GOT3 (cell line): ENCODE results near the gene NPSR1.
"Not testable (repeated sequence)": the region's sequence is repeated elsewhere in the genome, so short reads cannot be mapped to it uniquely, and the experiment has no call there.

Source experiments
- DNase-seq: peaks from one replicate; lab custom pipeline; 2025; ENCODE audit warnings: mixed read lengths; lab: John Stamatoyannopoulos, UW

Gene NPSR1

DNA sequence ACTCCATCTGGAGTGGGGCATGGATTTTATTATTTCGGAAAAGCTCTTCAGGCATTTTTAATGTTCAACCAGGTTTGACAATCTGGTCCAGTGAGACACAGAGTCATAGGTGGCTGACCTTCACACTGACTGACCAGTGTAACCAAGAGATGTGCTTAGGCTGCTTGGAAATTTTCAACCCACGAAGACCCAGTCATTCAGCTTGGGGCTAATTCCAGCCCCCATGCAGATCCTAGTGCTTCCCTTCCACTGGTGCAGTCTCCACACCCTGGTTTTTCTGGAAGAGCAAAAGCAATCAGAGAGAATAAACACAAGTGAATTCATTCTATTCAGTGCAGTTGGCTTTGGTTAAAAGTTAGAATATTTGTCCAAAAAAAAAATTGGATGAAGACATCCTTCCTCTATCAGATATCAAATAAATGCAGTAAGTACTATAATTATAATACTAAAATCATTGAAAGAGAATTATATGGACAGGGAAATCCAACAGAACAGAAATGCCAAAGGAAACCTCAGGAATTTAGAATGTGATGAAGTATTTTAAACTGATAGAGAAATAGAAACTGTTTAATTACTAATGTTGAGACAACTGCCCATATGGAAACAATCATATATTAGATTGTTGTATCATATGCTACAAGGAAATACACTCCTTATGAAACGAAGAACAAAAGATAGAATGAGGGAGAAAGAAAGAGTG, 178.0 kb downstream of the NPSR1 start:
- no peak for DNase-seq

- DNase-seq, result no peak
Observed at GRCh38 chr7:34837316-34837715, 179.3 kb downstream of the NPSR1 start.

- no peak for DNase-seq
Observed at GRCh38 chr7:34837801-34838201, 179.8 kb downstream of the NPSR1 start.

DNA sequence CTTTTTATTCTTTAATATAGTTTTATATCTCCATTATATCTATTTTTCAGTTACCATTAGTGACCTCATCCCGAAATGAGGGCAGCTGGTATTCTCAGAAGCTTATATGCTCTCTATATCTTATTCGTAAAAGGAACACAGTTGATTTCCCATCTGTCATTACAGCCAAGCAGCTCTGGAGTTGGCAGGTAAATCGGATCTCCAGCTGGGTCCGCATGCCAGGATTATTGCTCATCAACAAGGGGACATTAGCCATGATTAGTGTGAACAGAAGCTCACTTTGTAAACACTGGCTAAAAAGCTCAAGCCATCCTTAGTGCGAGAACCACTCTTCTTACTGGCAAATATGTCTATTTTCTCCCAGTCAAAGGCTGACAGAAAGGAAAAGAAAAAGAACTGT, 180.3 kb downstream of the NPSR1 start:
- DNase-seq, result no peak

GRCh38 chr7:34839645-34840044, 181.6 kb downstream of the NPSR1 start:
- no peak for DNase-seq

DNA sequence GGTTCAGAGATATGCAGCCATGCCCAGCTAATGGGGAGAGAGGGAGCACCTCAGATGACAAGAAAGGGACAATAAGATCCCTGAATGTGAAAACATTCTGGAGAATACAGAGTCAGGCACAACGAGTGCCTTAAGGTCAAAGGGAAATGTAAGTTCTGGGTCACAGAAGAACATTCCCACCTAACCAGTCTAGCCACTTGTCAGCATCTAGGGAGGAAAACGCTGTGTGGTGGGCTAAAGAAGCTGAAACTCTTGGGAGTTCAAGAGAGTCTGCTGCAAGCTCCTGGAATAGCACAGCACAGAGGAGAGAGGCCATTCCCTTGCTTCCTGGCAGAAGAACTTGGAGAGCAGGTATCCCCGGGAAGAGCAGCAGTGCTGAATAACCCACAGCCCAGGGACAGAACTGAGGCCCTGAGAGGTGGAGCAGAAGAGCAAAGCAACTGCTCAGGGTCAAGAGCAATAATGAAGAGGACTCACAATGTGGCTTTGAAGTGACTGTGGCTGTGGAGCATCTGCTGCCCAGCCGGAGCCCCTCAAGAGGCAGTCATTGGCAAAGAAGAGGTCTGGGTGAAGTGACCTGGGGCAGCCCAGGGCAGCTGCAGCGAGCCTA, 182.3 kb downstream of the NPSR1 start:
- no peak for DNase-seq

DNA sequence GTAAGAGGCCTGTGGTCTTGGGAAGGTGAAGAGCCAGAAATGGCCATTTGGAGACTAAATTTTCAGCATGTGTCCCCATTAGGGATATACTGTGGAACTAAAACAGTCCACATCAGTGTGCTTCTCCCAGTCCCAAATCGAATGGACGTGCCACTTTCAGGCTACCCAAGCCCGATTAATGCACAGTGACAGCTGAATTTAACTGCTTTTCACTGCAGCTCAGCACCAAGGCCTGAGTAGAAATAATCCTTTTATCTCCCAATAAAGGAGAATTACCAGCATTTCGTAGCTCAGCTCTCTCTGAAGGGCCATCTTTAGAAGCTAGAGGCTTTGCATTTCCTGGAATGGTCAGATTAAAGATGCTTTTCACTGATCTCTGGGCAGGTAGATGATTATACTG, 183.3 kb downstream of the NPSR1 start:
- DNase-seq, result no peak

GRCh38 chr7:34842782-34843181, 184.8 kb downstream of the NPSR1 start:
- no peak for DNase-seq

- DNase-seq, result no peak
Observed at GRCh38 chr7:34844406-34844805, 186.4 kb downstream of the NPSR1 start.

- no peak for DNase-seq
Observed at GRCh38 chr7:34844936-34845665, 187.1 kb downstream of the NPSR1 start.

GRCh38 chr7:34845666-34846361, 187.8 kb downstream of the NPSR1 start:
- no peak for DNase-seq

- no peak for DNase-seq
Observed at GRCh38 chr7:34846976-34847375, 189.0 kb downstream of the NPSR1 start.

DNA sequence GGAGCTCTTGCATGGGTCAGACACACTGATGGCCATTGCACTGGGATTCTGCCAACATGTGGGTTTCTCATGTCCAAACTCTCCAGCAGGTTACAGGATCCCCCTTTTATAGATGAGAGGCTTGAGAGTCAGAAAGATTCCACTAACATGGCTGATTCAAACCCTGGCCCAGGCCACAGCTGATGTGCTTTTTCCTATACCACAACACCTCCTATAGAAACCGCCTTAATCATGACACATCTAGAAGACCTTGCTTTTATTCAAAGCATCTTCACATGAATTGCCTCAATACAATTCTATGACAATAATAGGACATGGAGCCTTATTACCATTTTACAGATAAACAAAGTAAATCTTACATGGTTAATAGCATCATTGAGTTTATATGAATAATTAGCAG, 190.7 kb downstream of the NPSR1 start:
- no peak for DNase-seq

DNA sequence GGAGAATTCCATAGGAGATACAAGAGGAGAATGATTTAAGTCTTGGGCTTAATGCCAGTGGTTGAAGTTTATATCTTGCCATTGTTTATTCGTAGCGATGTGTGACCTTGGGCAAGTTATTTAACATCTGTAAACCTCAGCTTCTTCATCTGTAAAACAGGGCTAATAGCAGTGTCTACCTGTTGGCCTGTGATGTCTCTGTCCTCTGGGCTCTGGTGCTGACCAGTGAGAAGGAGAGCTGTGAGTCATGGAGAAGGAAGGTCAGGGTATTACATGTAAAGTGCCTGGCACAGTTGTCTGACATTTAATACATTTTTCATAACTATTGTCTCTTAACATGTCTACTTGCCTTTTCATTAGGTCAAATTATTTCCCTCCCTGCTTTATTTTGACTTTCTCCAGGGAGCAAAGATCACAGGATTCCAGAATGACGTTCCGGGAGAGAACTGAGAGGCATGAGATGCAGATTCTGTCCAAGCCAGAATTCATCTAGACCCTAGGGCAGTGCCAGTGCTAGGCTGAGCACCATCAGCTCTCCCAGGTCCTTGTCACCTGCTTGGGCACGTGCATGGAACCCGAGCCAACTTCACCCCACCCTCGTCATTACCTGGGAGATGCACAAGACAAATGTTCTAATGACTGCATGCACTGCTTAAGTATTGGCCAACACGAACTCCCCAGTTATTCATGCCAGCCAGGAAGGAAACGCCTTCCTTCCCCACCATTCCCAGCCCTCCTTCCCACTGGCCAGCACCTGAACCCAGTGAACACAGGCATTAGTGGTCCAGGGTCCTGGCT, 191.3 kb downstream of the NPSR1 start:
- no peak for DNase-seq

DNA sequence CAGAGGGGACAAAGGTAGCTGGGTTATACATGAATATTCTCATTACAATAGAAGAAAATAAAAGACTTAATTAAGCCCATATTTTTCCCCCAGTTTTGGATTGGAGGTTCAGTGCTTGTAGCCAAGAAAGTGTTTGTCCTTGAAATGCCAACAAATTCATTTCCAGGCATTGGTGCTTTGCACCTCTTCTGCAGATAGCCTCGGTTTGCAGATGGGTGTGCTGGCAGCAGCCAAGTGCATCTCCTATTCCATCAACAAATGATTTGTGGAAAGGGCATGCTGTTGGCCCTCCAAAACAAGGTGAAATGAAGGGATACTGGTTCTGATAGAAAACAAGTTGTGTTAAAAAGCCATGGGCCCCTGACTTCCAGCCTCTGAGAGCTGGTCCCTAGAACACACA, 192.0 kb downstream of the NPSR1 start:
- DNase-seq, result no peak

DNA sequence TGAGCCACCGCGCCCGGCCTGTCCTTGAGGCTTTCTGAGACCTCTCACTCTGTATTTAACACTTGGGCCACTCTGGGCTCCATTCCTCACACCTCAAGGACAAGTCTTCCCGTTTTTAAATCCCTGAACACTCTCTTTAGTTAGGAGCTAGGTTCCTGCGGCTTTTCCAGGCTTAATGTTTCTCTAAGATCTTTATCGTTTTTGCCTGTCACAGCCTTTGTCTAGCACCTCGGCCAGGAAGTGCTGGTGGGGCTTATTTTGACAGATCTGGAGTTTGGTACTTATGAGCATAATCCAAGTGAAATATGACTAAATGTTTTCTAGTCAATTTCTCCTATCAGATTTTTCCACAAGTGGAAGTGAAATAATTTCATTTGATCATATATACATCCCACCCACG, 192.7 kb downstream of the NPSR1 start:
- DNase-seq, result no peak

- DNase-seq, result no peak
Observed at GRCh38 chr7:34851431-34851830, 193.4 kb downstream of the NPSR1 start.

GRCh38 chr7:34858444-34858843, 200.4 kb downstream of the NPSR1 start:
- DNase-seq, result not testable (repeated sequence)

- not testable (repeated sequence) for DNase-seq
Observed at GRCh38 chr7:34859281-34859680, 201.3 kb downstream of the NPSR1 start.

GRCh38 chr7:34866222-34866621, 208.2 kb downstream of the NPSR1 start:
- not testable (repeated sequence) for DNase-seq

DNA sequence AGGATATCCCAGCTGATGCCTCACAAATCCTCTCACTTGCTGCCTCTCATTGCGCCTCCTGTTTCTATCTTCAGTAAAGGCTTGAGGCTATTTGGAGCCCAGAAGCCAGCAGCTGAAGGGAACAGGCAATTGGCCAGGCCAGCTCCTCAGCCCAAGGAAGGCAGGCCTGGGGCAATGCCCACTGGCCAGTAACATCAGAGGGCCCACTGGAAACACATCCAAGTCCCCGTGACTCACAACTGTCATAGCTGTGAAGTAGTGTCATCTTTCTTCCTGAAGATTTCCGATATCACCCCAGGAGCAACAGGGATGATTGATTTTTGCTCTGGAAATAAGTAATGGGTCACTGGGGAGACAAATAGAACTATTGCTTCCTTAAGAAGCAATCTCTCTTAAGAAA, 209.3 kb downstream of the NPSR1 start:
- not testable (repeated sequence) for DNase-seq

DNA sequence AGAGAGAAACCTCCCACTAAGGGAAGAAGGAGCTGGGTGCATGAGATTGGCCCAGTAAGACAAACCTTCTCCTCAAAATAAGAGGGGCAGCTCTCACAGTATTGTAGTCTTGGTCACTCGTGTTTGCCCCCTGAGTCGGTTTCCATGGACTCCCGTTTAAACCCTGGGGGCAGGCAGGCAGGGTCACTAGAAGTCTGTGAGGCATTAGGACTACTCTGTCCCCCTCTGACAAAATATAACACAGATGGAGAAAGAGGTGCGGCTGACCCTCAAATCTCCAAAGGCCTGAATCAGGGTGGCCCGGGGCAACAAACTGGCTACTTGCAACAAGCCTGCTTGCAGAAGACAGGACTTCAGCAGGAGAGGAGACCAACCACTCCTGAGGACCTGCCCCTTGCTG, 210.6 kb downstream of the NPSR1 start:
- not testable (repeated sequence) for DNase-seq
